ENCODE measurements around the gene LRRC15.

LRRC15 gene

GRCh38 chr3:194312743-194313281 lies 56.7 kb downstream of the LRRC15 start:
- peaks cover 20% of the 10 kb centered on the region for H3K4me1 ChIP-seq (ENCODE audit: insufficient read depth, low read length)
- peaks cover 12% of the 10 kb centered on the region for H3K27me3 ChIP-seq (ENCODE audit: insufficient read depth, low read length)
- no peak overlapping the region for H2AFZ ChIP-seq (ENCODE audit: low read depth, low read length)
- H3K4me3 ChIP-seq (ENCODE audit: low read length): no peak overlapping the region
- peaks cover 2% of the 10 kb centered on the region for H3K9me3 ChIP-seq (ENCODE audit: low read length)
- H3K36me3 ChIP-seq (ENCODE audit: insufficient read depth, low read length): no peaks in the 10 kb centered on the region

DNA sequence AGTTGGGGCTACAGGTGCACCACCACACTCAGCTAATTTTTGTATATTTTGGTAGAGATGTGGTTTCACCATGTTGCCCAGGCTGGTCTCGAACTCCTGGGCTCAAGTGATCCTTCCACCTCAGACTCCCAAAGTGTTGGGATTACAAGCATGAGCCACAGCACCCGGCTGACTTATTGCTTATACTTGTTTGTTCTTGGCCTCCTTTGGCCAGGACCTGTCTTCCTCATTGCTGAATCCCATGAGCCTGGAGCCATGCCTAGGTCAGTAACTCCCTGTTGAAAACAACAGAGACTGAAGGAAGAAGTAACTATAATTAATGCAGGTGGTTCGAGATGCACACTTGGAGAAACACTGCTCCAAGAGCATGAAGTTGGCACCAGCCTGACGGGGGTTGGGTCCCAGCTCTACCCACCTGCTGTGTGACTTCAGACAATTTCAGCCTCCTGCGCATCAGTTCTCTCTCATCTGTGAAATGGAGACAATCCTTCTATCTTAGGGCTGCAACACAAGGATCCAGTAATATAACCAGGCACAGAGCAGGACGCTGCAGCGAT lies 57.3 kb downstream of the LRRC15 start:
- peaks cover 20% of the 10 kb centered on the region for H3K4me1 ChIP-seq (ENCODE audit: insufficient read depth, low read length)
- no peak overlapping the region for H3K4me3 ChIP-seq (ENCODE audit: low read length)
- no peak overlapping the region for H2AFZ ChIP-seq (ENCODE audit: low read depth, low read length)
- H3K36me3 ChIP-seq (ENCODE audit: insufficient read depth, low read length): no peaks in the 10 kb centered on the region
- peaks cover 12% of the 10 kb centered on the region for H3K27me3 ChIP-seq (ENCODE audit: insufficient read depth, low read length)
- peaks cover under 1% of the 10 kb centered on the region for H3K9me3 ChIP-seq (ENCODE audit: low read length)

- H3K9me3 ChIP-seq (ENCODE audit: low read length): no peaks in the 10 kb centered on the region
- H3K4me3 ChIP-seq (ENCODE audit: low read length): no peak overlapping the region
- H3K36me3 ChIP-seq (ENCODE audit: insufficient read depth, low read length): no peaks in the 10 kb centered on the region
- H2AFZ ChIP-seq (ENCODE audit: low read depth, low read length): no peak overlapping the region
- peaks cover 27% of the 10 kb centered on the region for H3K4me1 ChIP-seq (ENCODE audit: insufficient read depth, low read length)
- H3K27me3 ChIP-seq (ENCODE audit: insufficient read depth, low read length): peaks cover 5% of the 10 kb centered on the region
Measured at GRCh38 chr3:194311000-194311399, 58.5 kb downstream of the LRRC15 start.

DNA sequence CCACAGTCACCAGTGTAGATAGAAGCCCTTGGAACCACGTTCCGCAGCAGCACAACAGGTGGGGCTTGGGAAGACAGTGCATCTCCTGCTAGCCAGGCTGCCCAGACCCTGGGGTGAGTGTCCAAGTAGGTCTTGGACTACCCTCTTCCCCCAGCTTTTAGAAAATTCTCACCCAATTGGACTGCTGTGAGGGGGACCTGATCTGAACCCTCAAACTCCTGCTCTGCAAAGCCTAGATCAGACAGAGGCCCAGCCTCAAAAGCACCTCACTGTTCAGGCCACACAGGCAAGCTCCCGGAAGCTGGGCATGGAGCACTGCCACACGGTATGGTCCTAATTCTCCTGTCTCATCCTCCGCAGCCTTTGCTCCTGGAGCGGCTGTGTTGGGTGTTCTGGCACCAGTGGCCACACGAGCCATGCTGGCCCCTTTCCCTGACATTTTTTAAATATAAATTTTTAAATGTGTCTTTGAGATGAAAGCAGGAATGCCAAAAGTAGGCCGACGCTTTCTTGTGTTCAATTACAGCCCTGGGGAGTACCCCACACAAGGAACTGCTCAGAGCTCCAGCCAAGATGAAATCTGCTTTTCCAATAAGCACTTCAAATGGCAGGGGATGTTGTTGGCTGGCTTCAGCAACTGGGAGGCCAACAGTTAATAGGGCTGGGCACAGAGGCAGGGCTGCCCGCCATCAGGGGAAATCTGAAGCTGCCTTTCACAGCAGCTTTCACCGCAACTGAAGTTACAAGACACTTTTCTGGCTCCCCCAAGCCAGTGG lies 59.3 kb downstream of the LRRC15 start:
- no peaks in the 10 kb centered on the region for H3K9me3 ChIP-seq (ENCODE audit: low read length)
- H3K27me3 ChIP-seq (ENCODE audit: insufficient read depth, low read length): peaks cover 5% of the 10 kb centered on the region
- H3K4me3 ChIP-seq (ENCODE audit: low read length): no peak overlapping the region
- no peak overlapping the region for H2AFZ ChIP-seq (ENCODE audit: low read depth, low read length)
- no peaks in the 10 kb centered on the region for H3K36me3 ChIP-seq (ENCODE audit: insufficient read depth, low read length)
- peaks cover 27% of the 10 kb centered on the region for H3K4me1 ChIP-seq (ENCODE audit: insufficient read depth, low read length)

DNA sequence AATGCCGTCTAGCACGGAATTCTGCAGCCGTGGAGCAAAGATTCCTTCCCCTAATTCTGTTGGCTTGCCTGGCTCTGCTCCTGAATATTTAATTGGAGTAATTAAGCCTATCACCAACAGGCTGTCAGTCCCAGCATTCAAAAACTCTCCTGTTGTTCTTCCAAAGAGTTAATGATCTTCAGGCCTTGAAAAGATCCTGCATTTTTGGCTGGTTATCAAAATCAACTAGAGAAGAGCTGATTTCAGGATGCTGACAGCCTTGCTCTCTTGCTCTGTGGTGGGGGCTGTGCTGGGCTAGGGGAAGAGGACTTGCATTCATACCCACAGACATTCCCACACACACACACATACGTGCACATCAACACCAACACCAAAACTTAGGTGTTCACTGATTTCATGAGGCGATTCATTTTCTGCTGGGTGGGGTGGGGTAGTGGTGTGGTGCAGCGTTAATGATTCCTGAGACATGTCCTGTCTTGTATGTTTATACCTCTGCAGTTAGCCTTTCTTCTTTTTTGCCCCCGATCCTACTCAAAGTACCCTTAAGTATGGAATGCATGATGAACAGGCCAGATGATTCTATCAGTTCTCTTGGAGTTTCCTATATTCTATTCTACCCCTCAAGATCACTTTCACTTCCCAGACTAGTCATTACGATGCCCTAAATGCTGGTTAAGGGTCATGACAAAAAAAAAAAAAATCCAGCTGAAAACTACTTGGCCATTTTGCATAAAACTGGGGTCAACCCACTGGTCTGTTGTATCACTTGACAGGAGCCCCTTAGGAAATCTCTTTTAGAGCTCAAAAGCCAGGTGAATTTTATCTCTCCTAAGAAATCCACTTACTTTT lies 60.7 kb downstream of the LRRC15 start:
- H3K9me3 ChIP-seq (ENCODE audit: low read length): peaks cover 4% of the 10 kb centered on the region
- no peak overlapping the region for H3K4me3 ChIP-seq (ENCODE audit: low read length)
- H3K36me3 ChIP-seq (ENCODE audit: insufficient read depth, low read length): no peaks in the 10 kb centered on the region
- H2AFZ ChIP-seq (ENCODE audit: low read depth, low read length): no peak overlapping the region
- H3K27me3 ChIP-seq (ENCODE audit: insufficient read depth, low read length): peaks cover 5% of the 10 kb centered on the region
- peaks cover 22% of the 10 kb centered on the region for H3K4me1 ChIP-seq (ENCODE audit: insufficient read depth, low read length)

GRCh38 chr3:194307849-194308248 lies 61.7 kb downstream of the LRRC15 start:
- Histone ChIP-seq H3K4me1 (ENCODE audit: insufficient read depth, low read length) (peaks cover 20% of the 10 kb centered on the region), H3K27me3 (ENCODE audit: insufficient read depth, low read length) (peaks cover 5% of the 10 kb centered on the region), H2AFZ (ENCODE audit: low read depth, low read length) (no peak overlapping the region)

GRCh38 chr3:194306771-194307640 lies 62.5 kb downstream of the LRRC15 start:
- Histone ChIP-seq H3K36me3 (ENCODE audit: insufficient read depth, low read length) (no peaks in the 10 kb centered on the region), H3K27me3 (ENCODE audit: insufficient read depth, low read length) (peaks cover 5% of the 10 kb centered on the region), H2AFZ (ENCODE audit: low read depth, low read length) (no peak overlapping the region), H3K9me3 (ENCODE audit: low read length) (peaks cover 6% of the 10 kb centered on the region), H3K4me1 (ENCODE audit: insufficient read depth, low read length) (peaks cover 15% of the 10 kb centered on the region), H3K4me3 (ENCODE audit: low read length) (no peak overlapping the region)

More at GRCh38 chr3:194307849-194308248, 61.7 kb downstream of the LRRC15 start:
- Histone ChIP-seq H3K4me3 (ENCODE audit: low read length) (no peak overlapping the region), H3K36me3 (ENCODE audit: insufficient read depth, low read length) (no peaks in the 10 kb centered on the region), H3K9me3 (ENCODE audit: low read length) (peaks cover 6% of the 10 kb centered on the region)

- no peak overlapping the region for H2AFZ ChIP-seq (ENCODE audit: low read depth, low read length)
- H3K27me3 ChIP-seq (ENCODE audit: insufficient read depth, low read length): peaks cover 5% of the 10 kb centered on the region
- peaks cover 15% of the 10 kb centered on the region for H3K4me1 ChIP-seq (ENCODE audit: insufficient read depth, low read length)
- H3K9me3 ChIP-seq (ENCODE audit: low read length): peaks cover 6% of the 10 kb centered on the region
- H3K36me3 ChIP-seq (ENCODE audit: insufficient read depth, low read length): no peaks in the 10 kb centered on the region
- no peak overlapping the region for H3K4me3 ChIP-seq (ENCODE audit: low read length)
Measured at GRCh38 chr3:194306109-194306686, 63.3 kb downstream of the LRRC15 start.

GRCh38 chr3:194305356-194306108 lies 64.0 kb downstream of the LRRC15 start:
- H3K27me3 ChIP-seq (ENCODE audit: insufficient read depth, low read length): peaks cover 5% of the 10 kb centered on the region
- no peaks in the 10 kb centered on the region for H3K36me3 ChIP-seq (ENCODE audit: insufficient read depth, low read length)
- peaks cover 15% of the 10 kb centered on the region for H3K4me1 ChIP-seq (ENCODE audit: insufficient read depth, low read length)
- no peak overlapping the region for H3K4me3 ChIP-seq (ENCODE audit: low read length)
- no peak overlapping the region for H2AFZ ChIP-seq (ENCODE audit: low read depth, low read length)
- H3K9me3 ChIP-seq (ENCODE audit: low read length): peaks cover 6% of the 10 kb centered on the region

Measured in neuron (in vitro differentiated cells).